Hepatocyte (in vitro differentiated cells): ENCODE data around the gene KDELR3. TPM values are rescaled to one million over a fixed set of nuclear protein-coding genes. Genes with fewer than 3 reads are reported as not detected.

Experiments
- DNase-seq: peaks from one replicate; pipeline ENCODE4 v3.0.0-alpha.2; 2016; ENCODE audit warnings: low spot score
- H2AFZ ChIP-seq: fragments of 200-600 bp; sonication (generic); 2 replicates; pipeline ENCODE4 v1.6.0; 2016; ENCODE audit warnings: antibody characterized with exemption, mild to moderate bottlenecking
- H3K27ac ChIP-seq: fragments of 200-600 bp; sonication (generic); 2 replicates; pipeline ENCODE4 v1.5.1; 2016; ENCODE audit warnings: mild to moderate bottlenecking
- H3K27me3 ChIP-seq: fragments of 200-600 bp; sonication (generic); 2 replicates; pipeline ENCODE4 v1.6.1; 2016
- H3K36me3 ChIP-seq: fragments of 200-600 bp; sonication (generic); replicated peaks from 2 replicates; pipeline ENCODE4 v1.5.1; 2016; ENCODE audit warnings: low read depth; ENCODE audit not compliant: insufficient read depth
- H3K4me1 ChIP-seq: fragments of 200-600 bp; sonication (generic); 2 replicates; pipeline ENCODE4 v1.5.1; 2016; ENCODE audit warnings: mild to moderate bottlenecking, moderate library complexity; ENCODE audit not compliant: insufficient read depth
- H3K4me2 ChIP-seq: fragments of 200-600 bp; sonication (generic); 2 replicates; pipeline ENCODE4 v1.6.0; 2016
- H3K4me3 ChIP-seq: fragments of 200-600 bp; sonication (generic); 2 replicates; pipeline ENCODE4 v1.5.1; 2016; ENCODE audit warnings: mild to moderate bottlenecking
- H3K79me2 ChIP-seq: fragments of 200-600 bp; sonication (generic); 2 replicates; pipeline ENCODE4 v1.6.0; 2017; ENCODE audit warnings: mild to moderate bottlenecking
- H3K9me2 ChIP-seq: fragments of 200-600 bp; sonication (generic); replicated peaks from 2 replicates; pipeline ENCODE4 v1.6.0; 2017; ENCODE audit warnings: mild to moderate bottlenecking; ENCODE audit not compliant: insufficient read depth
- H3K9me3 ChIP-seq: fragments of 200-600 bp; sonication (generic); 2 replicates; pipeline ENCODE4 v1.5.1; 2016; ENCODE audit warnings: low read depth, mild to moderate bottlenecking
- H4K20me1 ChIP-seq: fragments of 200-600 bp; sonication (generic); 2 replicates; pipeline ENCODE4 v1.6.0; 2016; ENCODE audit warnings: mild to moderate bottlenecking; ENCODE audit not compliant: insufficient read depth, poor library complexity, severe bottlenecking
- EZH2 ChIP-seq: fragments of 200-600 bp; sonication (generic); IDR thresholded peaks from 2 replicates; pipeline ENCODE4 v1.6.1; 2016; ENCODE audit warnings: antibody characterized with exemption, mild to moderate bottlenecking, borderline replicate concordance
- EZH2phosphoT487 ChIP-seq: fragments of 200-600 bp; sonication (generic); IDR thresholded peaks from one replicate; pipeline ENCODE4 v1.6.1; 2018; ENCODE audit warnings: antibody characterized with exemption, mild to moderate bottlenecking, low read depth, moderate library complexity; ENCODE audit not compliant: unreplicated experiment, severe bottlenecking
- WGBS: methylation state at CpG from one replicate; pipeline ENCODE4 v1.1.6; 2016; ENCODE audit warnings: low lambda C conversion rate; ENCODE audit errors: missing lambda C conversion rate; 5-methylcytosine and 5-hydroxymethylcytosine counted together
- polyA plus RNA-seq: library from polyadenylated mRNA; unstranded; fragments of >200 nt; fragmentation: Nextera tagmentation; extraction: Ambion mirVana; gene quantifications from 2 replicates; pipeline ENCODE4 v1.2.1, GENCODE V29; 2016
- total RNA-seq: library from RNA; depleted of rRNA; stranded (reverse); fragments of >200 nt; gene quantifications from 2 replicates; pipeline ENCODE4 v1.2.3, GENCODE V29; 2014
- TF ChIP-seq, protein P1 (sequence below): fragments of 200-600 bp; sonication (generic); IDR thresholded peaks from 2 replicates; pipeline ENCODE4 v1.5.1; 2016; ENCODE audit warnings: antibody characterized with exemption, mild to moderate bottlenecking; ENCODE audit not compliant: poor library complexity

KDELR3 gene
- total and polyA plus RNA-seq, 2 experiments from 2014 or later: 92.4 to 171 TPM

DNA sequence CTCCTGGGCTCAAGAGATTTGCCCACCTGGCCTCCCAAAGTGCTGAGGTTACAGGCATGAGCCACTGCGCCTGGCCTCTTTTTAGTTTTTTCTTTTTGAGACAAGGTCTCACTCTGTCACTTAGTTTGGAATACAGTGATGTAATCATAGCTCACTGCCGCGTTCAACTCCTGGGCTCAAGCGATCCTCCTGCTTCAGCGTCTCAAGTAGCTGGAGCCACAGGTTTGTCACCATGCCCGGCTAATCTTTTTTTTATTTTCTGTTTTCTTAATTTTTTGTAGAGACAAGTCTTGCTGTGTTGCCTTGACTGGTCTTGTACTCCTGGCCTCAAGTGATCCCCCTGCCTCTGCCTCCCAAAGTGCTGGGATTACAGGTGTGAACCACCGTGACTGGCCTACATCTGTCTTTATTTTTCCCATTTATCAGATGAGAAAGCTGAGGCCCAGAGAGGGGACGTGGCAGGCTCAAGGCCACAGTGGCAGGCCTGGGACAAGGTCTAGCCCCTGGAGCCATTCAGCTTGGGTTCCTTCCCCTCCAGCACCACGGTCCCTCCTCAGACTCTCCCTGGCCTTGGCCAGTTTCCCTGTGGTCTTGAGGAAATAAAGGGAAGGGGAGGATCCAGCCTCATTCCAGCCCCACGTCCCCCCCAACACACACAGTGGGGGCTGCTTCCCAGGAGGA is 2.8 kb upstream of the KDELR3 start:
- no peak for DNase-seq
- Histone ChIP-seq H3K9me3 (no peaks in the 10 kb centered on the region), H3K79me2 (peaks cover 11% of the 10 kb centered on the region), H3K36me3 (no peaks in the 10 kb centered on the region), H3K27ac (no peak overlapping the region), H3K27me3 (no peaks in the 10 kb centered on the region), H3K4me3 (no peak overlapping the region), H3K4me1 (peaks cover 22% of the 10 kb centered on the region), H4K20me1 (no peaks in the 10 kb centered on the region), H2AFZ (no peak overlapping the region), H3K4me2 (no peak overlapping the region), H3K9me2 (no peaks in the 10 kb centered on the region)
- WGBS: 89% methylated on average over 10 of the region's 10 CpGs
- TF ChIP-seq, protein P1, sequence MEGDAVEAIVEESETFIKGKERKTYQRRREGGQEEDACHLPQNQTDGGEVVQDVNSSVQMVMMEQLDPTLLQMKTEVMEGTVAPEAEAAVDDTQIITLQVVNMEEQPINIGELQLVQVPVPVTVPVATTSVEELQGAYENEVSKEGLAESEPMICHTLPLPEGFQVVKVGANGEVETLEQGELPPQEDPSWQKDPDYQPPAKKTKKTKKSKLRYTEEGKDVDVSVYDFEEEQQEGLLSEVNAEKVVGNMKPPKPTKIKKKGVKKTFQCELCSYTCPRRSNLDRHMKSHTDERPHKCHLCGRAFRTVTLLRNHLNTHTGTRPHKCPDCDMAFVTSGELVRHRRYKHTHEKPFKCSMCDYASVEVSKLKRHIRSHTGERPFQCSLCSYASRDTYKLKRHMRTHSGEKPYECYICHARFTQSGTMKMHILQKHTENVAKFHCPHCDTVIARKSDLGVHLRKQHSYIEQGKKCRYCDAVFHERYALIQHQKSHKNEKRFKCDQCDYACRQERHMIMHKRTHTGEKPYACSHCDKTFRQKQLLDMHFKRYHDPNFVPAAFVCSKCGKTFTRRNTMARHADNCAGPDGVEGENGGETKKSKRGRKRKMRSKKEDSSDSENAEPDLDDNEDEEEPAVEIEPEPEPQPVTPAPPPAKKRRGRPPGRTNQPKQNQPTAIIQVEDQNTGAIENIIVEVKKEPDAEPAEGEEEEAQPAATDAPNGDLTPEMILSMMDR: no peak
- TF ChIP-seq EZH2phosphoT487 (no peak), EZH2 (no peak)

DNA sequence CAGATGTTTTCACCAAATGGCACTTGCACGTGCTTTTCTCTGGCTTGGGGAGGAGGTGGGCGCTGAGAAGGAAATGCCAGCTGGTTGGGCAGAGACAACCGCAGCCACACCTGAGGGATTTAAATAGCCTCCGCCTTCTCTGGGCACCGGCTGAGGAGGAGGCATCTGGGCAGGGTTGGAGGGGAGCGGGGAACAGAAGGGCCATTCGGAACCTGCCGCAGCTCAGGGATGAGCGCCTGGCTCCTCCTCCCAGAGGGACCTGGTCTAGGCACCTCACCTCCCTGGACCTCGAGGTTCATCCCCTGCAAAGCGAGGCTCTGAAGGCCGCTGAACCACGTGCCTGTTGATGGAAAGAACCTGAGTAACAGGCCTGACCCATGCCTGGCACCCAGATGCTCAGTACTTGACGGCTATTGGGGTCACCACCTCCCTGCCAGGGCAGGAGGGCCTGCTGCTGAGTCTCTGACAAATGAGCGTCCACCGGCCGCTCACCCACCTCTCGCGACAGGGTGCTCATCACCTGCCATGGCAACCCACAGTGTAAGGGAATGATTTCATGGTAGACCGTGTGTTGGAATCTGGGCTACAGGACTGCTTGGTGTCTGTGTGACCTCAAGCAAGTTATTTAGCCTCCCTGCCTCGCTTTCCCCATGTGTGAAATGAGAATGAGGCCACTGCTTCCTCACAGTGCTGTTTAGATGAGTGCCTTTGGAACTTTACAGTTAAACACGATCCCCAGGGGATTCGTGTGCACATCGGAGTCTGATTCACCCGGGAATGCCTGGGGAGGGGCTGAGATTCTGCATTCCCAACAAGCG is 2.0 kb upstream of the KDELR3 start:
- DNase-seq: no peak
- no peaks in the 10 kb centered on the region for H3K36me3 ChIP-seq
- 80% methylated on average over 26 of the region's 26 CpGs for WGBS
- H3K4me3 ChIP-seq: no peak overlapping the region
- peaks cover 22% of the 10 kb centered on the region for H3K4me1 ChIP-seq
- no peak overlapping the region for H3K27ac ChIP-seq
- no peak overlapping the region for H2AFZ ChIP-seq
- H3K9me3 ChIP-seq: no peaks in the 10 kb centered on the region
- H3K27me3 ChIP-seq: no peaks in the 10 kb centered on the region
- no peak overlapping the region for H3K4me2 ChIP-seq
- H3K79me2 ChIP-seq: peaks cover 11% of the 10 kb centered on the region
- no peaks in the 10 kb centered on the region for H3K9me2 ChIP-seq
- H4K20me1 ChIP-seq: no peaks in the 10 kb centered on the region
- TF ChIP-seq EZH2 (no peak), EZH2phosphoT487 (no peak)
- TF ChIP-seq, protein P1: no peak

DNA sequence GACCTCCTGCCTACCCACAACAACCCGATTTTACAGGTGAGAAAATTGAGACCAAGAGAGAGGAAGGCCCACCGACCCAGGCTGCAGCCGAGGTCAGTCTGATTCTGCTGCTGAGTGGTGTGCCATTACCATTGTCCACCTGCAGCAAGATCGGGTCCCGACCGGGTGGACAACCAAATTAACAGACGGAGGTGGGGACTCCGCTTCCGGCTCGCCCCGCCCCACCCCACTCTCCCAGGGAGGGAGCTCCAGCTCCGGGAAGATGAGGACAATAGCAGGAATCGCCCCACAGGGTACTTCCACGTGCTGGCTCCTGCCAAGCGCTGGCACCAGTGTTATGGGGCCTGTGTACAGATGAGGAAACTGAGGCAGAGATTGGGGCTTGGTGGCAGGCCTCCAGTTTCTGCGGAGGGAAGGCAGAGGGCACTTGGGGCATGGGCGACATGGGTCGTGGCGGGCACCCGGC is 425 bp upstream of the KDELR3 start:
- Histone ChIP-seq H3K4me3 (peak overlapping the region; percentile 81), H3K4me2 (peak overlapping the region; percentile 99), H4K20me1 (no peaks in the 10 kb centered on the region), H3K4me1 (peaks cover 22% of the 10 kb centered on the region), H3K9me3 (no peaks in the 10 kb centered on the region), H3K79me2 (peaks cover 11% of the 10 kb centered on the region), H2AFZ (peak overlapping the region; percentile 99), H3K36me3 (no peaks in the 10 kb centered on the region), H3K9me2 (no peaks in the 10 kb centered on the region), H3K27ac (no peak overlapping the region), H3K27me3 (no peaks in the 10 kb centered on the region)
- DNase-seq: no peak
- TF ChIP-seq, protein P1: no peak
- TF ChIP-seq EZH2 (no peak), EZH2phosphoT487 (no peak)
- 20% methylated on average over 20 of the region's 20 CpGs for WGBS
